Smooth muscle cell (in vitro differentiated cells): ENCODE data around the gene TBC1D14. TPM values are rescaled to one million over a fixed set of nuclear protein-coding genes. Genes with fewer than 3 reads are reported as not detected.

Source experiments
- DNase-seq: peaks from one replicate; lab custom pipeline; 2025; ENCODE audit not compliant: unreplicated experiment; lab: John Stamatoyannopoulos, UW
- H2AFZ ChIP-seq: fragments of 200-600 bp; sonication (generic); 2 replicates; pipeline ENCODE4 v1.6.0; 2016; ENCODE audit warnings: antibody characterized with exemption, low read depth, mild to moderate bottlenecking
- H3F3A ChIP-seq: fragments of 200-600 bp; sonication (generic); 2 replicates; pipeline ENCODE4 v1.6.0; 2017; ENCODE audit warnings: antibody characterized with exemption, low read depth
- H3K27ac ChIP-seq: fragments of 200-600 bp; sonication (generic); 2 replicates; pipeline ENCODE4 v1.5.1; 2016; ENCODE audit warnings: low read depth, mild to moderate bottlenecking
- H3K27me3 ChIP-seq: fragments of 200-600 bp; sonication (generic); 2 replicates; pipeline ENCODE4 v1.6.1; 2016; ENCODE audit warnings: low read depth, mild to moderate bottlenecking
- H3K36me3 ChIP-seq: fragments of 200-600 bp; sonication (generic); 2 replicates; pipeline ENCODE4 v1.5.1; 2016; ENCODE audit warnings: low read depth
- H3K4me1 ChIP-seq: fragments of 200-600 bp; sonication (generic); 2 replicates; pipeline ENCODE4 v1.5.1; 2016; ENCODE audit warnings: low read depth
- H3K4me2 ChIP-seq: fragments of 200-600 bp; sonication (generic); 2 replicates; pipeline ENCODE4 v1.6.0; 2016; ENCODE audit warnings: mild to moderate bottlenecking
- H3K4me3 ChIP-seq: fragments of 200-600 bp; sonication (generic); 2 replicates; pipeline ENCODE4 v1.5.1; 2016; ENCODE audit warnings: mild to moderate bottlenecking
- H3K79me2 ChIP-seq: fragments of 200-600 bp; sonication (generic); 2 replicates; pipeline ENCODE4 v1.6.0; 2016; ENCODE audit warnings: low read depth, mild to moderate bottlenecking
- H3K9ac ChIP-seq: fragments of 200-600 bp; sonication (generic); 2 replicates; pipeline ENCODE4 v1.6.0; 2016; ENCODE audit warnings: low read depth
- H3K9me3 ChIP-seq: fragments of 200-600 bp; sonication (generic); replicated peaks from 2 replicates; pipeline ENCODE4 v1.5.1; 2016; ENCODE audit warnings: low read depth
- H4K20me1 ChIP-seq: fragments of 200-600 bp; sonication (generic); 2 replicates; pipeline ENCODE4 v1.6.0; 2016; ENCODE audit warnings: low read depth
- CTCF ChIP-seq: fragments of 200-600 bp; sonication (generic); IDR thresholded peaks from 2 replicates; pipeline ENCODE4 v1.5.1; 2017; ENCODE audit warnings: borderline replicate concordance, mild to moderate bottlenecking, antibody characterized with exemption; ENCODE audit not compliant: insufficient read depth, poor library complexity, severe bottlenecking
- WGBS: methylation state at CpG from one replicate; pipeline ENCODE4 v1.1.7; 2016; ENCODE audit warnings: low lambda C conversion rate; 5-methylcytosine and 5-hydroxymethylcytosine counted together
- polyA plus RNA-seq: library from polyadenylated mRNA; unstranded; fragments of >200 nt; fragmentation: Nextera tagmentation; extraction: Ambion mirVana; gene quantifications from 2 replicates; pipeline ENCODE4 v1.2.1, GENCODE V29; 2016
- total RNA-seq: library from RNA; depleted of rRNA; stranded (reverse); fragments of >200 nt; gene quantifications from 2 replicates; pipeline ENCODE4 v1.2.3, GENCODE V29; 2014

The TBC1D14 gene
- total and polyA plus RNA-seq, 2 experiments from 2014 or later = 13.0 to 24.4 TPM

DNA sequence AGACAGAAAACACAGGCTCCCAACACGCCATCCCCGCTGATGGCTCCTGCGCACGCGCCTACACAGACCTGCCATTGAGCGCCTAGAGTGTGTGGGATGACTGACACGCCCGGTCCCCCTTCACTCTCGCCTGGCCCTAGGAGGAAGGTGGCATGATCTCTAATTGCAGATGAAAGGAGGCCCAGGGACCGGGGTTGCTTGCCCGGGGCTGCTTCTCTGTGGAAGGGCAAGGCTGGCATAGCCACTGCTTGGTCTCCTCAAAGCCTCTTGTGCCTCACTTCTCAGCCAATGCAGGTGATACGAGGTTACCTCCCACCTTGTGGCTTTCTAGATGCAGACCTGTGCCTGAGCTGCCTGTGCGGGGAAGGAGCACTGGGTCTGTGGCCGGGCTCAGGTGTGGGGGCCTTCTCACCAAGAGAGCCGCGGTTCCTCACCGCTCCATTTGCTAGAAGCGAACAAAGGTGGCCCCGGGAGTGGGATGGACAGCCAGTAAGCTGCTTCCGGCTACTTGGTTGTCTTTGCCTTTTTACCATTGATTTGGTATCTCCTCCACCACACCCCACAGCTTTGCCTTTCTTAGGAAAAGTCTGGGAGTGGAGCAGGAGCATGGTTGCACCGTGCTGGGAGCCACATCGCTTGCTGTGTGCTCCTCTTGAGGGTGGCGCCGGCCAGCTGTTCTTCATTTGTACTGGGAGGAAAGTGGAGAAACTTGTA lies 47.0 kb downstream of the TBC1D14 start:
- Histone ChIP-seq H3K36me3 (no peaks in the 10 kb centered on the region), H3F3A (no peaks in the 10 kb centered on the region), H3K27ac (no peak overlapping the region)

DNA sequence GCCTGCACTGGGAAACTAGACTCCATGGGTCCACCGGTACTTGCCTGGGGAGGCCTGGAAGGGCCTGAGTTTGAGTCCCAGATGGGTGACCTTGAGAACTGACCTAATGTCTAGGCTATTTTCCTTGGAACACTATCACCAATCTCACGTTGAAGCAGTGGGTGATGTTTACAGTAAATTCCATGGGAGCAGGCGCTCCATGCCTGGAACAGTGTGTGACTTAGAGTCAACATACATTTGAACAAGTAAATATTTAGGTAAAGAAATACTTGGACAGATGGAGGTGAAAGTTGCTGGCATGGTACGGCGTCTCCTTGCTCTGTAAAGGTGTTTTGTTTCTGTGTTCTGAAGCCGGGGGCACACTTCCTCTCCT lies 47.5 kb downstream of the TBC1D14 start:
- no peak overlapping the region for H3K4me3 ChIP-seq
- no peak for TF ChIP-seq CTCF
- H2AFZ ChIP-seq = no peak overlapping the region
- no peak overlapping the region for H3K4me2 ChIP-seq
- H3K4me1 ChIP-seq = peaks cover 24% of the 10 kb centered on the region
- no peaks in the 10 kb centered on the region for H3K36me3 ChIP-seq
- no peaks in the 10 kb centered on the region for H3K9me3 ChIP-seq
- peaks cover 4% of the 10 kb centered on the region for H3K79me2 ChIP-seq
- peaks cover 10% of the 10 kb centered on the region for H4K20me1 ChIP-seq
- no peak overlapping the region for H3K9ac ChIP-seq
- no peaks in the 10 kb centered on the region for H3F3A ChIP-seq
- no peak overlapping the region for H3K27ac ChIP-seq
- DNase-seq = no peak
- no peaks in the 10 kb centered on the region for H3K27me3 ChIP-seq
- 88% methylated on average over 6 of the region's 6 CpGs for WGBS

More for the DNA sequence above, 47.0 kb downstream of the TBC1D14 start:
- H3K27me3 ChIP-seq = no peaks in the 10 kb centered on the region
- H3K79me2 ChIP-seq = peaks cover 4% of the 10 kb centered on the region
- TF ChIP-seq CTCF = no peak
- no peak overlapping the region for H3K9ac ChIP-seq
- no peak overlapping the region for H3K4me2 ChIP-seq
- no peaks in the 10 kb centered on the region for H3K9me3 ChIP-seq
- H3K4me3 ChIP-seq = no peak overlapping the region
- 95% methylated on average over 24 of the region's 24 CpGs for WGBS
- H4K20me1 ChIP-seq = peaks cover 10% of the 10 kb centered on the region
- H3K4me1 ChIP-seq = peaks cover 19% of the 10 kb centered on the region
- DNase-seq = no peak
- H2AFZ ChIP-seq = no peak overlapping the region

GRCh38 chr4:6957994-6958393 lies 48.4 kb downstream of the TBC1D14 start:
- DNase-seq = no peak
- H3F3A ChIP-seq = no peaks in the 10 kb centered on the region
- no peak overlapping the region for H3K4me3 ChIP-seq
- H4K20me1 ChIP-seq = peaks cover 10% of the 10 kb centered on the region
- H3K27me3 ChIP-seq = no peaks in the 10 kb centered on the region
- H2AFZ ChIP-seq = no peak overlapping the region
- no peak for TF ChIP-seq CTCF
- no peak overlapping the region for H3K9ac ChIP-seq
- WGBS = 92% methylated on average over 5 of the region's 5 CpGs
- no peak overlapping the region for H3K27ac ChIP-seq
- H3K36me3 ChIP-seq = no peaks in the 10 kb centered on the region
- H3K4me2 ChIP-seq = no peak overlapping the region
- peaks cover 4% of the 10 kb centered on the region for H3K79me2 ChIP-seq
- H3K9me3 ChIP-seq = no peaks in the 10 kb centered on the region
- peaks cover 29% of the 10 kb centered on the region for H3K4me1 ChIP-seq

GRCh38 chr4:6959261-6959660 lies 49.6 kb downstream of the TBC1D14 start:
- H3K9ac ChIP-seq = no peak overlapping the region

More at GRCh38 chr4:6959261-6959660, 49.6 kb downstream of the TBC1D14 start:
- H3K9me3 ChIP-seq = no peaks in the 10 kb centered on the region
- TF ChIP-seq CTCF = no peak
- H3K27me3 ChIP-seq = no peaks in the 10 kb centered on the region
- H3K4me2 ChIP-seq = no peak overlapping the region
- H3K27ac ChIP-seq = no peak overlapping the region
- peaks cover 10% of the 10 kb centered on the region for H4K20me1 ChIP-seq
- no peak overlapping the region for H2AFZ ChIP-seq
- no peaks in the 10 kb centered on the region for H3F3A ChIP-seq
- no peak overlapping the region for H3K4me3 ChIP-seq
- no peak for DNase-seq
- H3K36me3 ChIP-seq = no peaks in the 10 kb centered on the region
- WGBS = 89% methylated on average over 5 of the region's 5 CpGs
- H3K79me2 ChIP-seq = peaks cover 4% of the 10 kb centered on the region
- peaks cover 25% of the 10 kb centered on the region for H3K4me1 ChIP-seq
